Measurements from ENCODE around the gene ALDH1B1.
A peak's percentile ranks its signal among the peaks of the same experiment; 100 is the strongest.

ALDH1B1 gene

GRCh38 chr9:38386319-38386895 is 6.1 kb upstream of the ALDH1B1 start:
- H3K4me1 Mint-ChIP-seq (ENCODE audit: low read depth in 2 of 2) = no peaks in the 10 kb centered on the region
- no peak for DNase-seq

GRCh38 chr9:38387066-38387465 is 5.4 kb upstream of the ALDH1B1 start:
- Mint-ChIP-seq H3K27ac (no peak overlapping the region), H3K4me1 (ENCODE audit: low read depth in 2 of 2) (peaks cover 2% of the 10 kb centered on the region in 2 donors), H3K36me3 (ENCODE audit: insufficient read depth) (no peaks in the 10 kb centered on the region), H3K4me3 (no peak overlapping the region), H3K27me3 (peaks cover 12 to 29% of the 10 kb centered on the region in 2 donors), H3K9me3 (no peaks in the 10 kb centered on the region)
- no peak for DNase-seq
- ATAC-seq (replicated peaks) = no peak

More at GRCh38 chr9:38386319-38386895, 6.1 kb upstream of the ALDH1B1 start:
- Mint-ChIP-seq H3K27me3 (peaks cover 12 to 31% of the 10 kb centered on the region in 2 donors), H3K36me3 (ENCODE audit: insufficient read depth) (no peaks in the 10 kb centered on the region), H3K4me3 (no peak overlapping the region), H3K9me3 (no peaks in the 10 kb centered on the region), H3K27ac (no peak overlapping the region)
- no peak for ATAC-seq (replicated peaks)

- H3K4me3 Mint-ChIP-seq = no peak overlapping the region
- peaks cover 5% of the 10 kb centered on the region in 2 donors for H3K4me1 Mint-ChIP-seq (ENCODE audit: low read depth in 2 of 2)
- DNase-seq (no peak), ATAC-seq (replicated peaks) (no peak)
- H3K27me3 Mint-ChIP-seq = peaks cover 12 to 23% of the 10 kb centered on the region in 2 donors
- H3K36me3 Mint-ChIP-seq (ENCODE audit: insufficient read depth) = no peaks in the 10 kb centered on the region
- no peak overlapping the region for H3K27ac Mint-ChIP-seq
- H3K9me3 Mint-ChIP-seq = no peaks in the 10 kb centered on the region
Measured at GRCh38 chr9:38387751-38388150, 4.8 kb upstream of the ALDH1B1 start.

GRCh38 chr9:38388283-38389223 is 3.9 kb upstream of the ALDH1B1 start:
- Mint-ChIP-seq H3K9me3 (no peaks in the 10 kb centered on the region), H3K36me3 (ENCODE audit: insufficient read depth) (no peaks in the 10 kb centered on the region), H3K27me3 (peaks cover 12 to 23% of the 10 kb centered on the region in 2 donors), H3K27ac (peak overlapping the region in 1 of 2 donors; percentile 9), H3K4me1 (ENCODE audit: low read depth in 2 of 2) (peaks cover 13% of the 10 kb centered on the region in 2 donors), H3K4me3 (no peak overlapping the region)
- no peak for DNase-seq
- ATAC-seq (replicated peaks) = no peak

DNA sequence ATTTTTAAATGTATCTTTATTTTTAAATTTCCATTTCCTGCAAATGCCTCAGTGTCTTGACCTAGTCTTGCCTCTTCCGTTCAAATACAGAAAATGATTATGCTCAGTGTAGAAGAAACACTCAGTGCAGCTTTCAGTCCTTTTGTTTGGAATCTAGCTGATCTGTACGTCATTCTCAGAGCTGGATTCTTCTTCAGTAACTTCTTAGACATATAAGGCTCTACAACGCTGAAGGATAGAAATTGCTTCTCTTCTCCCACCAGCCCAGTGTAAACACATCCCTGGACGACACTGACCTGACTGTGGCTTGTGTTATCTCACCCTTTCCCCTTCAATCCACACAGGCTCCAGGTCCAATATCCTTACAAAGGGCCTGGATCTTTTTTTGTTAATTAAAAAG is 3.2 kb upstream of the ALDH1B1 start:
- peaks cover 8 to 17% of the 10 kb centered on the region in 2 donors for H3K27me3 Mint-ChIP-seq
- no peak overlapping the region for H3K4me3 Mint-ChIP-seq
- ATAC-seq (replicated peaks) (no peak), DNase-seq (no peak)
- H3K9me3 Mint-ChIP-seq = no peaks in the 10 kb centered on the region
- H3K27ac Mint-ChIP-seq = no peak overlapping the region
- no peaks in the 10 kb centered on the region for H3K36me3 Mint-ChIP-seq (ENCODE audit: insufficient read depth)
- H3K4me1 Mint-ChIP-seq (ENCODE audit: low read depth in 2 of 2) = peaks cover 16 to 17% of the 10 kb centered on the region in 2 donors

DNA sequence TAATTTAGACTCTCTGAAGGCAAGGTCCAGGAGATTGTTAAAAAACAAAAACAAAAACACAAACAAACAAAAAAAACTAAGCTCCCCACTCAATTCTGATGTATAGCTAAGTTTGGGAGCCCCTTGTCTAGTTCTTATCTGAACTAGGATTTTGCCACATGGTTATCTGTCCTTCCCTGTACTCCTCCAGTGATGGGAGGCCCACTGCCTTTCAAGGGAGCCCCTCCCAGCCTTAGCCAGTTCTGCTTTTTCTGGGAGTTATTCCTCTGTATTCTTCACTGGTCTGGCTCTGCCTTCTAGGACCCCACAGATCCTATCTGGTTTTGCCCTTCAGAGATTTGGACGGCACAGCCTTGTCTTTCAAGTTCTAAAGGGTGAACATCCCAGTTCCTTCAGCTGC is 2.1 kb upstream of the ALDH1B1 start:
- Mint-ChIP-seq H3K9me3 (no peaks in the 10 kb centered on the region), H3K36me3 (ENCODE audit: insufficient read depth) (no peaks in the 10 kb centered on the region), H3K4me3 (no peak overlapping the region), H3K27ac (peak overlapping the region in 1 of 2 donors; percentile 16), H3K27me3 (peaks cover 0 to 5% of the 10 kb centered on the region in 2 donors), H3K4me1 (ENCODE audit: low read depth in 2 of 2) (peaks cover 16 to 17% of the 10 kb centered on the region in 2 donors)
- DNase-seq (no peak), ATAC-seq (replicated peaks) (no peak)

GRCh38 chr9:38390851-38391250 is 1.7 kb upstream of the ALDH1B1 start:
- Mint-ChIP-seq H3K27ac (no peak overlapping the region), H3K9me3 (no peaks in the 10 kb centered on the region), H3K27me3 (peaks cover 0 to 1% of the 10 kb centered on the region in 2 donors), H3K4me1 (ENCODE audit: low read depth in 2 of 2) (peaks cover 16 to 17% of the 10 kb centered on the region in 2 donors), H3K36me3 (ENCODE audit: insufficient read depth) (no peaks in the 10 kb centered on the region), H3K4me3 (peak overlapping the region in 1 of 2 donors; percentile 2)
- DNase-seq (no peak), ATAC-seq (replicated peaks) (no peak)

DNA sequence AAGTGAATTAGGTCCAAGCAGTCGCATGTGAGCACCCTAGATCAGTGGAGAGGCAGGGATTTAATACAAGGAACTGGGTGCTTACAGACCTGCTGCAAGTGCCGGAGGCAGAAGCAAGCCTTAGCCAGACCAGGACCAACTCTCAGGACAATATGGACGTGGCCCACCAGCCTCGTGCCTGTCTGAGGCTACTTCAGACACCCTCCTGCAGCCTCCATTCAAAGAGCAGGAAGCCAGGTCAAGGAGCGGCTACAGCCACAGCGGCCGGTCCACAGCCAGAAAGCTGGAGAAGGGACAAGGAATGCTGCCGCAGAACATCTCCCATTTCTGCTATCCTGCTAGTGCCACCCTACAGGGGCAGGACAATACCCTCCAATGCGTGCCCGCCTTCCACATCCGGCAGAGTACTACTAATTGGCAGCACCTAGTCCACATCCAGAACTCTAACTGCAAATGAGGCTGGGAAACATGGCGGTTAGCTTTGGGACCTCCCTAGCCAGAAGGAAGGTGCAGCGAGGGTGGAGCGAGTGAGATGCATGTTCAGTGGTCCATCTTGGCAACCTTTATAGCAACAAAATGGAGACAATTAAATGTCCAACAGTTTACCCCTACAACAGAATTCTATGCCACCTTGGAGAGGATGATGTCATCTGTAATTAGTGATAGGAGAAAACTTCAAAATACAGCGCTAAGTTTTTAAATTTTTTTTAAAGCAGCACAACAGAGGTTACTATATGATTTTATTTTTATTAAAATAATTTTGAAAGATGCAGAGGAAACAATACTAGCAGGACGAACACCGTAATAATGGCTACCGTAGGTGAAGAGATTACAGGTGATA is 1.0 kb upstream of the ALDH1B1 start:
- H3K27me3 Mint-ChIP-seq = no peaks in the 10 kb centered on the region
- no peak for ATAC-seq (replicated peaks)

GRCh38 chr9:38393128-38393796 is 760 bp downstream of the ALDH1B1 start:
- H3K27ac Mint-ChIP-seq = peak overlapping the region; percentile 63 to 98
- peaks cover 18 to 22% of the 10 kb centered on the region in 2 donors for H3K4me1 Mint-ChIP-seq (ENCODE audit: low read depth in 2 of 2)
- no peaks in the 10 kb centered on the region for H3K9me3 Mint-ChIP-seq
- peak overlapping the region; percentile 99 for H3K4me3 Mint-ChIP-seq
- DNase-seq (no peak), ATAC-seq (replicated peaks) (no peak)
- H3K36me3 Mint-ChIP-seq (ENCODE audit: insufficient read depth) = peaks cover 4% of the 10 kb centered on the region
- H3K27me3 Mint-ChIP-seq = no peaks in the 10 kb centered on the region

More for the DNA sequence above, 1.0 kb upstream of the ALDH1B1 start:
- Mint-ChIP-seq H3K27ac (peak overlapping the region in 1 of 2 donors; percentile 98), H3K9me3 (no peaks in the 10 kb centered on the region), H3K4me1 (ENCODE audit: low read depth in 2 of 2) (peaks cover 16 to 17% of the 10 kb centered on the region in 2 donors), H3K36me3 (ENCODE audit: insufficient read depth) (peaks cover 4% of the 10 kb centered on the region), H3K4me3 (peak overlapping the region; percentile 99)
- no peak for DNase-seq

DNA sequence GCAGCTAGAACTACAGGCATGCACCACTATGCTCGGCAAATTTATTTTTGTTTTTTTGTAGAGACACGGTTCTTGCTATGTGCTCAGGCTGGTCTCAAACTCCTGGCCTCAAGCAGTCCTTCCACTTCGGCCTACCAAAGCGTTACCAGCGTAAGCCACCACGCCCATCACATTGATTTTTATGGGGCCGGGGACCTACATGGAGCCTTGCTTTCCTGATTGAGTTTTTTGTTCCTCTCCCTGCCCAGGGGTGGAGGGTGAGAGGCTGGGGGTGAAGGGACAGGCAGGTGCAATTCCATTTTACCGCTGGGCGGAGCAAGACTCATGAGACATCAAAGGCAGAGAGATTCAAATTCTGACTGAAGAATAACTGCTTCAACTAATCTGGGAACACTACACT is 1.9 kb downstream of the ALDH1B1 start:
- Mint-ChIP-seq H3K36me3 (ENCODE audit: insufficient read depth) (peaks cover 7% of the 10 kb centered on the region), H3K27ac (no peak overlapping the region)

GRCh38 chr9:38395653-38396370 is 3.3 kb downstream of the ALDH1B1 start:
- DNase-seq = no peak
- no peak overlapping the region for H3K4me3 Mint-ChIP-seq
- H3K4me1 Mint-ChIP-seq (ENCODE audit: low read depth in 2 of 2) = peaks cover 19 to 22% of the 10 kb centered on the region in 2 donors
- H3K27ac Mint-ChIP-seq = peak overlapping the region in 1 of 2 donors; percentile 50
- H3K27me3 Mint-ChIP-seq = peaks cover 0 to under 1% of the 10 kb centered on the region in 2 donors
- H3K36me3 Mint-ChIP-seq (ENCODE audit: insufficient read depth) = peaks cover 7% of the 10 kb centered on the region
- ATAC-seq (replicated peaks) = no peak
- H3K9me3 Mint-ChIP-seq = no peaks in the 10 kb centered on the region

More for the DNA sequence above, 1.9 kb downstream of the ALDH1B1 start:
- Mint-ChIP-seq H3K9me3 (no peaks in the 10 kb centered on the region), H3K27me3 (no peaks in the 10 kb centered on the region), H3K4me1 (ENCODE audit: low read depth in 2 of 2) (peaks cover 18 to 22% of the 10 kb centered on the region in 2 donors), H3K4me3 (no peak overlapping the region)
- ATAC-seq (replicated peaks) = no peak
- no peak for DNase-seq

- peak overlapping the region in 1 of 2 donors; percentile 44 for H3K27ac Mint-ChIP-seq
- H3K27me3 Mint-ChIP-seq = peaks cover 0 to 5% of the 10 kb centered on the region in 2 donors
- peaks cover 7% of the 10 kb centered on the region for H3K36me3 Mint-ChIP-seq (ENCODE audit: insufficient read depth)
- no peak for DNase-seq
- no peak for ATAC-seq (replicated peaks)
- H3K4me1 Mint-ChIP-seq (ENCODE audit: low read depth in 2 of 2) = peaks cover 19 to 22% of the 10 kb centered on the region in 2 donors
- no peaks in the 10 kb centered on the region for H3K9me3 Mint-ChIP-seq
- no peak overlapping the region for H3K4me3 Mint-ChIP-seq
Measured at GRCh38 chr9:38396371-38396671, 3.8 kb downstream of the ALDH1B1 start.
